ENCODE results near the gene SELENOI. TPM values are rescaled to one million over a fixed set of nuclear protein-coding genes. Genes with fewer than 3 reads are reported as not detected.
"Not testable (repeated sequence)": the region's sequence is repeated elsewhere in the genome, so short reads cannot be mapped to it uniquely, and the experiment has no call there.

Gene SELENOI, protein sequence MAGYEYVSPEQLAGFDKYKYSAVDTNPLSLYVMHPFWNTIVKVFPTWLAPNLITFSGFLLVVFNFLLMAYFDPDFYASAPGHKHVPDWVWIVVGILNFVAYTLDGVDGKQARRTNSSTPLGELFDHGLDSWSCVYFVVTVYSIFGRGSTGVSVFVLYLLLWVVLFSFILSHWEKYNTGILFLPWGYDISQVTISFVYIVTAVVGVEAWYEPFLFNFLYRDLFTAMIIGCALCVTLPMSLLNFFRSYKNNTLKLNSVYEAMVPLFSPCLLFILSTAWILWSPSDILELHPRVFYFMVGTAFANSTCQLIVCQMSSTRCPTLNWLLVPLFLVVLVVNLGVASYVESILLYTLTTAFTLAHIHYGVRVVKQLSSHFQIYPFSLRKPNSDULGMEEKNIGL
- 48.0 and 50.4 TPM in 2 replicates for total RNA-seq (2014; rRNA removed; shearing (Covaris generic))
- polyA plus RNA-seq (2015; cell fraction: cytosol; rRNA removed) = 25.6 and 36.5 TPM in 2 replicates
- polyA plus RNA-seq (2015; cell fraction: nucleus; rRNA removed) = 20.4 and 21.0 TPM in 2 replicates

GRCh38 chr2:26345545-26346453, at the start of gene SELENOI:
SELENOI (plus strand) TSS chr2:26346143; CDS start chr2:26346233, 90 bp downstream.
- DNase-seq (ENCODE audit: low read depth, low spot score) = peak; percentile 100
- in situ Hi-C loops (cut with HindIII; ENCODE audit: low pct_unique_long_range_greater_than_20kb, low sequenced_read_pairs) = no loop called here

DNA sequence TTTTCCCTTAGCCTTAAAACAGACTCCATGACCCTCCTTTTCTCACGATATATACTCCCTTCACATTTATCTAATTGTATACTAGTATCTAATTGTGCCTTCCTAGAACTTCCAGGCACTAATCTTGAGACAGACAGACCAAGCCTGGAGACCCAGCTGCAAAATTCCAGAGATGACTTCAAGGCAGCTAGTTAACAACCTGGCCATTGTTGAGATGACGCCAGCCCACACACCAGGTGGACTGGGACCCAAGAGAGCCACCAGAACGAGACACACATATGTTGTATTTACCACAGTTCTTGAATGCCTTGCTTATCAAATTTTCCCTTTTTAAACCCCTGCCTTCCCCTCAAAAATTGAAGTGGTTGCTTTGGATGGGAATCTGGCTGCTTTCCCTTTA, 48.9 kb upstream of the SELENOI start:
- in situ Hi-C loops (cut with HindIII; ENCODE audit: low pct_unique_long_range_greater_than_20kb, low sequenced_read_pairs) = no loop called here
- no peak for DNase-seq (ENCODE audit: low read depth, low spot score)

GRCh38 chr2:26298286-26298637, 47.7 kb upstream of the SELENOI start:
- in situ Hi-C loops (cut with HindIII; ENCODE audit: low pct_unique_long_range_greater_than_20kb, low sequenced_read_pairs) = no loop called here
- DNase-seq (ENCODE audit: low read depth, low spot score) = no peak

GRCh38 chr2:26298638-26299393, 47.1 kb upstream of the SELENOI start:
- in situ Hi-C loops (cut with HindIII; ENCODE audit: low pct_unique_long_range_greater_than_20kb, low sequenced_read_pairs) = no loop called here
- no peak for DNase-seq (ENCODE audit: low read depth, low spot score)

GRCh38 chr2:26299471-26300101, 46.4 kb upstream of the SELENOI start:
- in situ Hi-C loops (cut with HindIII; ENCODE audit: low pct_unique_long_range_greater_than_20kb, low sequenced_read_pairs) = no loop called here
- DNase-seq (ENCODE audit: low read depth, low spot score) = peak; percentile 19

DNA sequence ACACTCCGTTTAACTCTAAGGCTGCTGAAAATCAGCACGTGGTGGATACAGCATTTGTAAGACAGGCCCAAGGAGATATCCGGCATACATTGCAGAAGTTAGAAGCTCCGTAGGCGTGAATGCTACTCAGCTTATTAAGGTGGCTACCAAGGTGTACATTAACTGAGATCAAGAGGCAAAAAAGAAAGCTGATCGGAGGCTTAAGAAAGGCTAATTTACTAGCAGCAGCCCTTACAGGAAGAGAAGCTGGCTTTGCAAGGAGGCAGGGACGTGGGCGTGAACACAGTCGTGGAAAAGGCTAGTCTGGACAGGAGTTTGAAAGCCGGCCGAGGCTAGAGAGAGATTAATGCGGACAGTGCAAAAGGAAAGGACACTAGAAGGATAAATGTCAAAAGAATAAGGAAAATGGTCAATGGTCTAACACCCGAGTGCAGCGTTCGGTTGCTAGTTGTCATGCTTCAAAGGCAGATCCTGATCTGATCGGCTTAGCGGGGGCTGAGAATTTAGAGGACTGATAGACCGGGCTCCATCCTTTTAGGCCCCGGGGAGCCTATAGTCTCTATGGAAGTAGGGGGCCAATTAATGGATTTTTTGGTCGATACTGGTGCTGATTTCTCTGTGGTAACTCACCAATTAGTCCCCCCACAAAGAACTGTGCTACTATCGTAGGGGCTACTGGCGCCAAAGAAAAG, 45.6 kb upstream of the SELENOI start:
- no peak for DNase-seq (ENCODE audit: low read depth, low spot score)
- in situ Hi-C loops (cut with HindIII; ENCODE audit: low pct_unique_long_range_greater_than_20kb, low sequenced_read_pairs) = no loop called here

DNA sequence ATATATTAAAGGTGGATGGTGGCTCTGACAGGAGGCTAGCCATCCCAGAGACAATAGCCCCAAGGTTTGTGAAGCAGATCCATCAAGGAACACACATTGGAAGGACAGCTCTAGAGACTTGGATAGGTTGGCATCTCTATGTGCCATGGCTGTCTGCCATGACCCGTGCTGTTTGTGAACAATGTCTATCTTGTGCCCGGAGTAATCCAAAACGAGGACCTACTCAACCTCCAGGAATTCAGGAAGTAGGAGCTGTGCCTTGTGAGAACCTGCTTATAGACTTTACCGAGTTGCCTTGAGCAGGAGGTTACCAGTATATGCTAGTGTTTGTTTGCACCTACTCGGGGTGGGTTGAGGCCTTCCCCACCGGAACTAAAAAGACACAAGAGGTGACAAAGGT, 43.1 kb upstream of the SELENOI start:
- DNase-seq (ENCODE audit: low read depth, low spot score) = peak; percentile 16

DNA sequence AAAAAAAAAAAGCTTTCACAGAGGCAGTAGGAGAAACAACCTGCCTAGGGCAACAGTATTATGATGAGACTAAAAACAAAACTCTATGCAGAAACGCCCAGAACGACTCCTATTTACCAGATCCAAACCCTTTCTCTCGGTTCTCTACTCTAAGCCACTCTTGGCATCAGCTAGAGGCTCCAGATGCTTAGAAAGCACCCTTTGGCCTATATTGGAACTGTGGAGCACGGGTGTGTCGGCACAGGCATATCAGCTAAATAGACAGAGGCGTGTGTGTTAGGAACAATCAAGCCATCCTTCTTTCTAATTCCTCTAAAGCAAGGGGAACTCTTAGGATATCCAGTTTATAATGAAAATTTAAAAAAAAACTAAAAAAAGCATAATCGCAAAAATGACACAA, 40.8 kb upstream of the SELENOI start:
- in situ Hi-C loops (cut with HindIII; ENCODE audit: low pct_unique_long_range_greater_than_20kb, low sequenced_read_pairs); DNase-seq (ENCODE audit: low read depth, low spot score): not testable (repeated sequence)

More for the DNA sequence above, 43.1 kb upstream of the SELENOI start:
- in situ Hi-C loops (cut with HindIII; ENCODE audit: low pct_unique_long_range_greater_than_20kb, low sequenced_read_pairs) = no loop called here

- no peak for DNase-seq (ENCODE audit: low read depth, low spot score)
- in situ Hi-C loops (cut with HindIII; ENCODE audit: low pct_unique_long_range_greater_than_20kb, low sequenced_read_pairs) = no loop called here
Measured at GRCh38 chr2:26305540-26305939, 40.4 kb upstream of the SELENOI start.

- in situ Hi-C loops (cut with HindIII; ENCODE audit: low pct_unique_long_range_greater_than_20kb, low sequenced_read_pairs) = no loop called here
- no peak for DNase-seq (ENCODE audit: low read depth, low spot score)
Measured at GRCh38 chr2:26309921-26310320, 36.0 kb upstream of the SELENOI start.

DNA sequence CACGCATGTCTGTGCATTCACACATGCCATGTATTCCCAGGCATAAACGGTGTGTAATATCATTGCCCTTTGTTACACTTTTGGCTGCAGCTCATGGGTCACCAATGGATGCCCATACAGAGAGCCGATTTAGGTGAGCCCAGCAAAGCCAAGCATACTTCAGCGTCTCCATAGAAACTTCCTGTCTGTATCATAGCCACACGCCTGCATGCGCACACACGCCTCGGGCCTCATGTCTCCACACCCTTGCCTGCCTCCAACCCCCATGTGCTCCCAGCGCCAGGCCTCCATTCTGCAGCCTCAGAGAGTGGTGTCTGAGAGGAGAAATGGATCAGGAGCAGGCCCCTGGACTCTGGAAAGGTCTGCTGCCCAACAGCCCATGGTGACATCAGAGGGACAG, 33.5 kb upstream of the SELENOI start:
- in situ Hi-C loops (cut with HindIII; ENCODE audit: low pct_unique_long_range_greater_than_20kb, low sequenced_read_pairs) = no loop called here
- no peak for DNase-seq (ENCODE audit: low read depth, low spot score)

GRCh38 chr2:26313446-26313845, 32.5 kb upstream of the SELENOI start:
- DNase-seq (ENCODE audit: low read depth, low spot score) = no peak

GRCh38 chr2:26314243-26314642, 31.7 kb upstream of the SELENOI start:
- in situ Hi-C loops (cut with HindIII; ENCODE audit: low pct_unique_long_range_greater_than_20kb, low sequenced_read_pairs) = no loop called here
- DNase-seq (ENCODE audit: low read depth, low spot score) = peak; percentile 24

More at GRCh38 chr2:26313446-26313845, 32.5 kb upstream of the SELENOI start:
- in situ Hi-C loops (cut with HindIII; ENCODE audit: low pct_unique_long_range_greater_than_20kb, low sequenced_read_pairs) = no loop called here

DNA sequence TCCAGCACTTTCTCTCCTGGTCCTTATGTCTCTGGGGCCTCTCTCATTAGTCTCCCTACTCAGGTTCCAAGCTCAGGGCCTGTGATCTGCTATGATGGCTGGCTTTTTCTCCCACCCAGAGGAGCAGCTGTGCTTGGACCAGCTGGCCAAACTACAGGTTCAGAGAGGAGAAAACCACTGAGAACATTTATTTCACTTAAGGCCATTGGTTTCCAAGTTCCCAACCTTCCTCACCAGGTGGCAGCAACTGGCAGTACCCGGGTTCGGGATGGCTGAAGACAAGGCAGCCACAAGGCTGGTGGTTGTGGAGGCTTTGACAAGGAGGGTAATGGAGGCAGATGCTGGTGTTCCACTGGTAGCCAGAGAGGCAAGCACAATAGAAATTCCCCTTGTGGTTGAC, 29.9 kb upstream of the SELENOI start:
- peak; percentile 61 for DNase-seq (ENCODE audit: low read depth, low spot score)
- in situ Hi-C loops (cut with HindIII; ENCODE audit: low pct_unique_long_range_greater_than_20kb, low sequenced_read_pairs) = no loop called here

DNA sequence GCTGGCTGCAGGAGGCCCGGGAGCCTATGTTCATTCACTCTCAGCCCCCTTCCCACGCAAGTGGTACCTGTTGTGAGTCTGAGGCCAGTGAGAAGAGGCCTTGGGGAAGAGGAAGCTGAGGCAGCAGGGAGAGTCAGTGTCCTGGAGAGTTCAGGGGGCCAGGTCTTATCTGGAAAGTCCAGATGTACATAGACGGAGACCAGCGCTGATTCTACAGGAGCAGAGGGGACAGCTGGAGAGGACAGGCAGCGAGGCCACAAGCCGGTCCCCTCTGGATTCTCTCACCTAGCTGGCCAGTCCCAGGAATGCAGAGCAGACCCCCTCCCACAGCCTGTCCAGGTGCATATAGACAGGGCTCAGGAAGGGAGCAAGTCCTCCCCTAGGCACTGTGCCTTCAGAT, 29.1 kb upstream of the SELENOI start:
- no peak for DNase-seq (ENCODE audit: low read depth, low spot score)
- in situ Hi-C loops (cut with HindIII; ENCODE audit: low pct_unique_long_range_greater_than_20kb, low sequenced_read_pairs) = no loop called here

GRCh38 chr2:26317377-26318105, 28.4 kb upstream of the SELENOI start:
- in situ Hi-C loops (cut with HindIII; ENCODE audit: low pct_unique_long_range_greater_than_20kb, low sequenced_read_pairs) = no loop called here
- no peak for DNase-seq (ENCODE audit: low read depth, low spot score)

Measured in SK-MEL-5 (cell line).